ENCODE measurements around the gene RUNDC3A.
"Not testable (repeated sequence)": the region's sequence is repeated elsewhere in the genome, so short reads cannot be mapped to it uniquely, and the experiment has no call there.

The RUNDC3A gene

DNA sequence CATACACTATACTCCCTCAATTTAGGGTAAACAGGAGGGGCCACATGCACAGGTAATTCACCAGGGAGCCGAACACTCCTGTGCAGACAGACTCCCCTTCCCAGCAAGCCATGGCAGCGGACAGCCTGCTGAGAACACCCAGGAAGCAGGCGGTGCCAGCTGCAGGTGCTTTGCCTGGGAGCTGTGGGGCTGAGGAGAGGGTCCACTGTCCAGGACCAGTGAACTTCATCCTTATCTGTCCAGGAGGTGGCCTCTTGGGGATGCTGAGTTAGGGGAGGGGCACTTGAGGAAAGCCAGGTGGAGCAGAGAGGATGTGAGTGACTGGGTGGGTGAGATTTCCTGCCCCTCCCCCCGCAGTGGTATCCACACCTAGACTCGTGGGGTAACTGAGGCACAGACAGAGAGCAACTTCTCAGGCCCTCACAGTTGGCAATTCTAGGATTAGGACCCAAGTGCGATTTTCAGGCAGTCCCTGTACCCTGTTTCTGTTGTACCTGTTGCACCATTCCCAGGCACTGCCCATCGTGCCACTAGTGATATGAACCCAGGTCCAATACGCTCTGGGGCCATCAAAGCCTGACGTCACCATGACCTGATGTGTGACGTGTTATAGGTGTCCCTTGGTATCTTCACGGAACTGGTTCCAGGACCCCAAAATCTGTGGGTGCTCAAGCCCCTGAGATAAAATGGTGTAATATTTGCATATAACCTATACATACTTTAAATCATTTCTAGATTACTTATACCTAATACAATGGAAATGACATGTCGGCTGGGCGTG, 37.9 kb downstream of the RUNDC3A start:
- no peak for DNase-seq

- not testable (repeated sequence) for DNase-seq
Observed at GRCh38 chr17:44347206-44348055, 39.0 kb downstream of the RUNDC3A start.

GRCh38 chr17:44348234-44348987, 40.0 kb downstream of the RUNDC3A start:
- peak; percentile 52 to 53 for DNase-seq

GRCh38 chr17:44348988-44349364, 40.6 kb downstream of the RUNDC3A start:
- DNase-seq = no peak

GRCh38 chr17:44349553-44350070, 41.2 kb downstream of the RUNDC3A start:
- no peak for DNase-seq

DNA sequence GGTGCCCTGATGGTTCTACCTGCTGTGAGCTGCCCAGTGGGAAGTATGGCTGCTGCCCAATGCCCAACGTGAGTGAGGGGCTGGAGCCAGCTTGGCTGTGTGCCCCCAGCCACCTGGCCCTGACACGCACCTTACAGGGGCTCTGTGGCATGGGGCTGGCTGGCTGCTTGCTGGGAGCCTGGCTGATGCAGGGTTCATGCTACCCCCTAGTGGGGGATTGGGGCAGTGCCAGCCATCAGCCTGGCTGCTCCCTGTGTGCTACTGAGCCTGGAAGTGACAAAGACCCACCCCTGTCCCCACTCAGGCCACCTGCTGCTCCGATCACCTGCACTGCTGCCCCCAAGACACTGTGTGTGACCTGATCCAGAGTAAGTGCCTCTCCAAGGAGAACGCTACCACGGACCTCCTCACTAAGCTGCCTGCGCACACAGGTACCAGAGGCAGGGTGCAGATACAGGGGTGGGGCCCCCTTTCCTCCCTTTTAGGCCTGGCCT, 42.4 kb downstream of the RUNDC3A start:
- peak; percentile 56 to 63 for DNase-seq

GRCh38 chr17:44351464-44351863, 43.1 kb downstream of the RUNDC3A start:
- DNase-seq = no peak

DNA sequence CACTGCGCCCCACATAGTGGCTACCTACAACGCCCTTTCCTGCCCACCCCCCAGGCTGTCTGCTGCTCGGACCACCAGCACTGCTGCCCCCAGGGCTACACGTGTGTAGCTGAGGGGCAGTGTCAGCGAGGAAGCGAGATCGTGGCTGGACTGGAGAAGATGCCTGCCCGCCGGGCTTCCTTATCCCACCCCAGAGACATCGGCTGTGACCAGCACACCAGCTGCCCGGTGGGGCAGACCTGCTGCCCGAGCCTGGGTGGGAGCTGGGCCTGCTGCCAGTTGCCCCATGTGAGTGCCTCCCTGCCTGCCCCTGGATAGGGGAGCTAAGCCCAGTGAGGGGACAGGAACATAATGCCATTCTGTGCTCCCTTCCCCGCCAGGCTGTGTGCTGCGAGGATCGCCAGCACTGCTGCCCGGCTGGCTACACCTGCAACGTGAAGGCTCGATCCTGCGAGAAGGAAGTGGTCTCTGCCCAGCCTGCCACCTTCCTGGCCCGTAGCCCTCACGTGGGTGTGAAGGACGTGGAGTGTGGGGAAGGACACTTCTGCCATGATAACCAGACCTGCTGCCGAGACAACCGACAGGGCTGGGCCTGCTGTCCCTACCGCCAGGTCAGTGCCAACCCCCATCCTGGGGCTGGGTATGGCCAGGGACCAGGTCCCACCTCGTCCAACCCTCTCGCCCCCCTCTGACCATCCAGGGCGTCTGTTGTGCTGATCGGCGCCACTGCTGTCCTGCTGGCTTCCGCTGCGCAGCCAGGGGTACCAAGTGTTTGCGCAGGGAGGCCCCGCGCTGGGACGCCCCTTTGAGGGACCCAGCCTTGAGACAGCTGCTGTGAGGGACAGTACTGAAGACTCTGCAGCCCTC, 43.8 kb downstream of the RUNDC3A start:
- no peak for DNase-seq

DNA sequence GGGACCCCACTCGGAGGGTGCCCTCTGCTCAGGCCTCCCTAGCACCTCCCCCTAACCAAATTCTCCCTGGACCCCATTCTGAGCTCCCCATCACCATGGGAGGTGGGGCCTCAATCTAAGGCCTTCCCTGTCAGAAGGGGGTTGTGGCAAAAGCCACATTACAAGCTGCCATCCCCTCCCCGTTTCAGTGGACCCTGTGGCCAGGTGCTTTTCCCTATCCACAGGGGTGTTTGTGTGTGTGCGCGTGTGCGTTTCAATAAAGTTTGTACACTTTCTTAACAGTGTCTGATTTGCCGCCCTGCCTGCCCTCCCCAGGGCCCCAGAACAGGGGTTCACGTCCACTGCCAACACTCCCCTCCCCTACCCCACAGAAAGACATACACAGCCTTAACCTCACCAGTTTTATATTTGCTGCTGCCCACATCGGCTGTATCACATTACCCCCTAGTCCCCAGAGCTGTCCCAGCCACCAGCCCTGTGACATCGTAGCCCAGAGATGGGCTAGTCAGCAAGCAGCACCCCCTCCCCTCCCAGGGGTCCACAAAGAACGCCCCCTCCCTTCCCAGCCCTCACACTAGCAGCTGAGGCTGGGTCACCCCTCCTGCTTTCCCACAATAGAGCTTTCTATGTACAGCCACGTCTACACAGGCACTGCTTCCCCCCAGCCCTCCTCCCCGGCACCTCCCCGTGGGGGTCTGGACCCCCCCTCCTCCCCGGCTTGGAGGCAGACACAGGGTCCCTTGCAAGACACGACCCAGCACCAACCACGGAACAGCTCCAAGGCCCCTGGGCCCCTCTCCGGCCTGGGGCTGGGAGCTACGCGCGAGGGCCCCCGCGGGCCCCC, 44.6 kb downstream of the RUNDC3A start:
- DNase-seq = no peak

- peak; percentile 17 to 20 for DNase-seq
Observed at GRCh38 chr17:44353672-44354331, 45.4 kb downstream of the RUNDC3A start.

DNA sequence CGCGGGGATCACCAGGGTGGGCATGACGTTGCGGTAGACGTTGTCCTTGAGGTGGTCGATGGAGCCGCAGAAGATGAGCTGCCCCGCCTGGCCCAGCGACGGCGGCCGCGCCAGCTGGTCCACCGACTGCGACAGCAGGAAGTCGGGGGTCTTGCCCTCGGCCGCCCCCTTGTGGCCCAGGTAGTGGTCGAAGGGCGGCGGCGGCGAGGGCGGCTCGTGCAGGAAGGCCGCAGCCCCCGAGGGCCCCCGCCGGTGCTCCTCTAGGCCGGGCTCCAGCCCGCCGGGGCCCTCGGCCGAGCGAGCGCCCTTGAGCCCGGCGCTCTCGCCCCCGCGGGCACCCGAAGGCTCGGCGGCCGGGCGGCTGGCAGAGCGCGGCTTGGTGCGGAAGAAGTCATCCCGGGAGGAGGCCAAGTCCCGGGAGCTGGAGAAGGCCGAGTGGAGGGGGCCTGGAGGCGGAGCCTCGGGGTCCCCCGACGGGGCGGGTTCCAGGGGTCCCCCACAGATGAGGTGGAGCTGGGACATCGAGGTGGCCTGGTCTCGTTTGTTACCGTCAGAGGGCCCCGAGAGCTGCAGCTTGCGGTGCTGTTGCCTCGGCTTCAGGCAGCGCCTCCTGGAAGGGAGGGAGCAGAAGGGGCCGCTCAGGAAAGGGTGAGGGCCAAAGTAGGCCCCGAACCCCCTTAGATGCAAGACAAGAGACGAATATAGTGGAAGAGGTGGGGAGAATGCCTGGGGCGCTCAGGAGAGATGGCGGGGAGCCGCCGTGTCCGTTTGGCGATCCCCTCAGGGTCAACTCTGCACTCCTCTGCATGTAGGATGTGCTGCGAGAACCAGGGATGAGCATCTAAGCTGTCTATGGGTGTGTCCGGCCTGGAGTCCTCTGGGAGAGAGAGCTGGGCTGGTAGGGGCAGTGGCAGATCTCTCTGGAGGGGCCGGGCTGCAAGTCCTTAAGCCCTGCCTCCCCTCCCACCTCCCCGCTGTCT, 46.5 kb downstream of the RUNDC3A start:
- DNase-seq = peak; percentile 14 to 19

DNA sequence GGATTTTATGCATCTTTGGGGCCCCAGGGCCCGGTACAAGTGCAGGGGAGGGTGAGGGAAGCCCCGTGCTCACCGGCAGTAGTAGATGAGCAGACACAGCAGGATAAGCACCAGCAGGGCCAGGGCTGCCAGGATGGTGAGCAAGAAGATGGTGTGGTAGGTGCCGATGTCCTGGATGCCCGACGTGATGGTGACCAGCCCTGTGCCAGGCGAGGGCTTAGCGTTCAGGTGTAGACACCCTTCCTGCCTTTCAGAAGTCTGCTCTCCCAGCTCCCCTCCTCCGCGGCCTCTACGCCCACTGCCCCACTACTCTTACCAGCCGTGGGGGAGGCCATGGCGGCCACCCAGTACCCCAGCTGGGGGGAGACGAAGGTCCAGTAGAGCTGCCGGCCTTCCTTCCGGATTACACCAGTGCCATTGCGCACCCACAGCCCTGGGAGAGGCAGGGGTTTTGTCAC, 47.3 kb downstream of the RUNDC3A start:
- no peak for DNase-seq

GRCh38 chr17:44356241-44356640, 47.8 kb downstream of the RUNDC3A start:
- no peak for DNase-seq

GRCh38 chr17:44358066-44358465, 49.7 kb downstream of the RUNDC3A start:
- DNase-seq = no peak

DNA sequence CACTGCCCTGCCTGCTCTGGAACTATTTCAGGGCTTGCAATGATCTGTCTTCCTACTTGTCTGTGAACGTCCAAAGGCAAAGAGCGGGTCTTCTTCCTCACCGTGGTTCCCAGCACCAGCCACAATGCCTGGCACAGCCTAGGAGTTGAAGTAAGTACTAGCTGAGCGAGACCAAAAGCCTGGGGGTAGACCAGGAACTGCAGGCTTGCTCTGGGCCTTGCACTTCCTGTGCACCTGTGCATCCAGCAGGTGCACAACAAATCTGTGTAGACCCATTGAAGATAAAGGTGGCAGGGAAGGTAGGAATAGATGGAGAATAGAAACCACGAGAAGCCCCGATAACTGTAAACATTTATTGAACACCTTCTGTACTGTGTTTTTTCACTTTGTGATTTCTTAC, 50.6 kb downstream of the RUNDC3A start:
- no peak for DNase-seq

GRCh38 chr17:44359458-44360143, 51.2 kb downstream of the RUNDC3A start:
- no peak for DNase-seq

DNA sequence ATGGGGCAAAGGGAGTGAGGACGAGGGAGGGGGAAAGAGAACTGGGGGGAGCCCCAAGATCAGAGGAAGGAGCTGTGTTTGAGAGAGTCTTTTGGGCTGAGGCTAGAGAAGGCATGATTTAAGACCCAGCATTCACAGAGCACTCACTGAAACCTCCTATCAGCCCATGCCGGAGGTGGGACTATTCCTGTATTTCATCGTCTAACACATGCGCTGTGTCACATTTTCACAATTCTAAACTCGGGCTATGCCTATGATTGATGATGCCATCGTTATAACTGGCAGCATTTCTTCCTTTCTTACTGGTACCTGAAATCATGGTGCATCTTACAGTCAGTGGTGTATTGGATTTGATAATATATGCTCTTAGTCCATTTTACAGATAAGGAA, 51.7 kb downstream of the RUNDC3A start:
- no peak for DNase-seq

DNA sequence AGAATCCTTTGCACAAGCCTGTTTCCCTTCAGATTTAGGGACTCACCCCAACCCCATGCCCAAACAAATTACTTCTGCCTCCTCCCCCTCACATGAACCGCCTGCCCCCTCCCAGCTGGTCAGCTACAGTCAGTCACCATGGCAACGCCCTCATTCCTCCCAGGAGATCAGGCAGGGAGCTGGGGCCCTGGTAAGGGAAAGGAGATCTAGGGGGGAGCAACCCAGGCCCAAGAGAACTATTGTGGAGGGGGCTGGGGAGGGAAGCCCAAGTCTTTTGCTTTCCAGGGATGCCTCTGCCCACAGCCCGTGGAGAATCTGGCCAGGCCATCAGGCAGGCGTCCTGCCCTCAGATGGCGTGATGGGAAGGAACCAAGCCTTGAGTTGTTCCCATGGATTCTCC, 52.4 kb downstream of the RUNDC3A start:
- DNase-seq = no peak

All from Kasumi-1 (cell line).